ENCODE data around the gene THAP8.

- no peak for TF ChIP-seq CTCF (IDR thresholded peaks at IDR 0.05; ENCODE audit: low read depth, low read length)
- TF ChIP-seq POLR2A (IDR thresholded peaks at IDR 0.05; ENCODE audit: extremely low read depth, insufficient read length), result no peak
Measured at GRCh38 chr19:36051236-36051635, 2.8 kb downstream of the THAP8 start.
